ENCODE measurements around the gene SASH3.

- TF ChIP-seq EZH2 (IDR thresholded peaks at IDR 0.05; ENCODE audit: borderline replicate concordance, low read depth, low read length, poor library complexity, severe bottlenecking) (no peak), CTCF (conservative IDR thresholded peaks at IDR 0.05; ENCODE audit: low read depth, low read length) (no peak)
These were observed 10.9 kb upstream of the SASH3 start for GRCh38 chrX:129768586-129769466.
